Activated T-cell treated with anti-CD3 and anti-CD28 coated beads, Interleukin-2, amount 50 U/mL, for 72 hours (primary cell): ENCODE results near the gene USP13. TPM values are rescaled to one million over a fixed set of nuclear protein-coding genes. Genes with fewer than 3 reads are reported as not detected.
"Not testable (repeated sequence)": the region's sequence is repeated elsewhere in the genome, so short reads cannot be mapped to it uniquely, and the experiment has no call there.

Experiments
- ATAC-seq, 2 donors: fragments of 150-1000 bp; cut with Tn5 transposase; replicated peaks in 1 of 2; 2 replicates each; pipeline ENCODE4 v1.10.0; 2021; ENCODE audit warnings: moderate library complexity in 2 of 2, mild to moderate bottlenecking in 1 of 2
- DNase-seq, 2 donors: peaks; one replicate each; pipeline ENCODE4 v3.0.0; 2021 to 2022; ENCODE audit warnings: mixed read lengths in 1 of 2
- H3K27ac Mint-ChIP-seq: one replicate; pipeline ENCODE4 v1.8.0; 2022; ENCODE audit warnings: mild to moderate bottlenecking, moderate library complexity, mixed read lengths
- H3K27me3 Mint-ChIP-seq: one replicate; pipeline ENCODE4 v1.8.0; 2022; ENCODE audit warnings: low read depth, mixed read lengths
- H3K36me3 Mint-ChIP-seq, 2 donors: one replicate each; pipeline ENCODE4 v1.8.0; 2022; ENCODE audit warnings: mixed read lengths in 2 of 2, mild to moderate bottlenecking in 1 of 2; ENCODE audit not compliant: insufficient read depth in 2 of 2
- H3K4me1 Mint-ChIP-seq: one replicate; pipeline ENCODE4 v1.8.0; 2022; ENCODE audit warnings: low read depth, mixed read lengths
- H3K4me3 Mint-ChIP-seq, 2 donors: one replicate each; pipeline ENCODE4 v1.8.0; 2022; ENCODE audit warnings: mild to moderate bottlenecking in 2 of 2, mixed read lengths in 2 of 2, moderate library complexity in 2 of 2
- H3K9me3 Mint-ChIP-seq, 2 donors: one replicate each; pipeline ENCODE4 v1.8.0; 2022; ENCODE audit warnings: mixed read lengths in 2 of 2
- total RNA-seq, 2 donors: library from RNA; stranded (reverse); gene quantifications; one replicate each; pipeline ENCODE4 v1.2.3, GENCODE V29; 2022

The USP13 gene
- total RNA-seq, 2 donors from 2014 or later: 8.1 to 12.4 TPM

- no peaks in the 10 kb centered on the region for H3K36me3 Mint-ChIP-seq
- H3K4me1 Mint-ChIP-seq: peaks cover 5% of the 10 kb centered on the region
- H3K4me3 Mint-ChIP-seq: no peak overlapping the region
- DNase-seq: no peak
- ATAC-seq: no peak
- no peaks in the 10 kb centered on the region for H3K27me3 Mint-ChIP-seq
- H3K9me3 Mint-ChIP-seq: no peaks in the 10 kb centered on the region
- H3K27ac Mint-ChIP-seq: no peak overlapping the region
Measured at GRCh38 chr3:179666436-179667035, 13.7 kb downstream of the USP13 start.

DNA sequence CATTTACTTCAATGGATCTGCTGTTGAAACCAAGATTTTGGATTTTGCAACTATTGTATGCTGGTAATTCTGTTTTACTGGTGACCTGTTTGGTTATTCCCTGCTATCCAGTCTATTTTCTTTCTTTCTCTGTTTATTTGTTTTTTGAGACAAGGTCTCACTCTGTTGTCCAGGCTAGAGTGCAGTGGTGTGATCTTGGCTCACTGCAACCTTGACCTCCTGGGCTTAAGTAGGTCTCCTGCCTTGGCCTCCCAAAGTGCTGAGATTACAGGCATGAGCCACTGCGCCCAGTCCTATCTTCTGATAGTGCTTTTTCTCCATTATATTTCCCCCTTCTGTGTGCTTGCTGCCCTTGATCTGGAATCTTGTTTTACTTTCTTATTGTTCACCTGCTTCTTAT is 15.6 kb downstream of the USP13 start:
- no peak overlapping the region for H3K4me3 Mint-ChIP-seq
- no peaks in the 10 kb centered on the region for H3K9me3 Mint-ChIP-seq
- H3K27ac Mint-ChIP-seq: no peak overlapping the region
- no peaks in the 10 kb centered on the region for H3K27me3 Mint-ChIP-seq
- ATAC-seq: no peak
- H3K36me3 Mint-ChIP-seq: peaks cover 0 to 1% of the 10 kb centered on the region in 2 donors
- no peak for DNase-seq
- H3K4me1 Mint-ChIP-seq: peaks cover 5% of the 10 kb centered on the region

DNA sequence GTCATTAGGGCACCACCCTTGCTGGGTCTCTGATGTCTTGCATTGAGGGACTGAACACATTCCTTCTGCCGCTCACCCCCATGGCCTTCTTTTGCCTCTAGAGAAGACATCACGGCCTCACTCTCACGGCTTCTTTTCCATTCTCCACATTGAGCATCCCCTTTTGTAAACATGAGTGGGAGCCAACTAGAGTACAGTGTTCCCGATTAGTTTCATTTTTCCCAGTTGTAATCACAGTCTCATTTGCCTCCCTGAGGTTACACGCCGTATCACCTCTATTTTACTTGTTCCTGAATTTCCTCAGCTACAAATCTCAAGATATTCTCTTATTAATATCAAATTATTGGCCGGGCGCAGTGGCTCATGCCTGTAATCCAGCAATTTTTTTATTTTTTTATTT is 17.5 kb downstream of the USP13 start:
- Mint-ChIP-seq H3K4me1 (peaks cover 5% of the 10 kb centered on the region), H3K9me3 (no peaks in the 10 kb centered on the region), H3K27ac (no peak overlapping the region), H3K36me3 (peaks cover 0 to 1% of the 10 kb centered on the region in 2 donors), H3K27me3 (no peaks in the 10 kb centered on the region), H3K4me3 (no peak overlapping the region)
- no peak for DNase-seq
- no peak for ATAC-seq

GRCh38 chr3:179671309-179671708 is 18.5 kb downstream of the USP13 start:
- Mint-ChIP-seq H3K9me3 (no peaks in the 10 kb centered on the region), H3K4me3 (no peak overlapping the region), H3K27ac (no peak overlapping the region), H3K36me3 (peaks cover 0 to 1% of the 10 kb centered on the region in 2 donors), H3K4me1 (no peaks in the 10 kb centered on the region), H3K27me3 (no peaks in the 10 kb centered on the region)
- ATAC-seq (no peak), DNase-seq (no peak)

DNA sequence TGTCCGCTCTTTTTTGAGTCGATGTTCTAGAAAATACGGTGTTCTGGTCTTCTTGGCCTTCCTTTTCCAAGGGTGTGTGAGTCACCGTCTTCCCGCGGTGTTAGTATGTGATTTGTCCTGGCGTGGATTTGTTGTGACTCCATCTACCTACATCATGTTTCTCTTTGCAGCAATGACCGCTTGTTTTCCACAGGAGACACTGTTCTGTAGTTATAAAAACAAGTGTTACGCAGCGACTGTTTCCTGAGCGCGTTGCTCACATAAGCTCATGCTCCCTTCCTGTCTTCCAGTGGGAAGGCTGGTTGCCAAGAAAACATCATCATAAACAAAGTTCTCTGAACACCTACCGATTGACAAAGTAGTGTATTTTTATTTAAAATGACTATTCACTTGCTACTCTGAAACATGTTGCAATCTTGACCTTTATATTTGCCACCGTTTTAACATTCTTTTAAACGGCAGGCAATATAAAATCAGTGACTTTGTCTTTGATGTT is 19.0 kb downstream of the USP13 start:
- no peak for DNase-seq
- no peak for ATAC-seq
- Mint-ChIP-seq H3K27ac (no peak overlapping the region), H3K36me3 (peaks cover 0 to 1% of the 10 kb centered on the region in 2 donors), H3K27me3 (no peaks in the 10 kb centered on the region), H3K4me1 (no peaks in the 10 kb centered on the region), H3K9me3 (no peaks in the 10 kb centered on the region), H3K4me3 (no peak overlapping the region)

DNA sequence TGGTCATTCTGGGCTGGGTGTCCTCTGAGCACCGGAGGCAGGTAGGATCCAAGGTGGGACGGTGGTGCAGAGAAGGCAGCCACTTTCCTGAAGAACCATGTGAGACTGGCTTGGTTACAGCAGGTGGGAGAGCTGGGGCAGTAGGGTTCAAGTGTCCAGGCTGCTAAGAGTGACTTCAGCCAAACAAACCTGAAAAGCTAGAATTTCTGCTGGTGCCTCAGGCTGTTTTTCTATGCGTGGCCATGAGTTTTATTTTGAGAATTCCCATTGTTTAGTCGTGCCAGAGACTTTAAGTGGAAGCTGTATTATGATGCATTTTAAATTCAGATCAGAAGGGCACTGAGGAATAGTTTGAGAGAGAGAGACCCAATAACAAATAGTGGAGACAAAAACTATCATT is 20.1 kb downstream of the USP13 start:
- H3K27me3 Mint-ChIP-seq: no peaks in the 10 kb centered on the region
- H3K4me3 Mint-ChIP-seq: no peak overlapping the region
- no peaks in the 10 kb centered on the region for H3K4me1 Mint-ChIP-seq
- DNase-seq (no peak), ATAC-seq (no peak)
- no peaks in the 10 kb centered on the region for H3K9me3 Mint-ChIP-seq
- no peak overlapping the region for H3K27ac Mint-ChIP-seq
- H3K36me3 Mint-ChIP-seq: peaks cover 0 to 1% of the 10 kb centered on the region in 2 donors

GRCh38 chr3:179673523-179673922 is 20.7 kb downstream of the USP13 start:
- Mint-ChIP-seq H3K4me3 (no peak overlapping the region), H3K27ac (no peak overlapping the region), H3K4me1 (no peaks in the 10 kb centered on the region), H3K9me3 (no peaks in the 10 kb centered on the region), H3K36me3 (peaks cover 0 to 1% of the 10 kb centered on the region in 2 donors), H3K27me3 (no peaks in the 10 kb centered on the region)
- ATAC-seq (no peak), DNase-seq (no peak)

GRCh38 chr3:179676081-179676480 is 23.2 kb downstream of the USP13 start:
- H3K27me3 Mint-ChIP-seq: no peaks in the 10 kb centered on the region
- ATAC-seq (no peak), DNase-seq (no peak)
- no peaks in the 10 kb centered on the region for H3K9me3 Mint-ChIP-seq
- H3K36me3 Mint-ChIP-seq: peaks cover 0 to 1% of the 10 kb centered on the region in 2 donors
- H3K4me1 Mint-ChIP-seq: no peaks in the 10 kb centered on the region
- no peak overlapping the region for H3K4me3 Mint-ChIP-seq
- no peak overlapping the region for H3K27ac Mint-ChIP-seq

DNA sequence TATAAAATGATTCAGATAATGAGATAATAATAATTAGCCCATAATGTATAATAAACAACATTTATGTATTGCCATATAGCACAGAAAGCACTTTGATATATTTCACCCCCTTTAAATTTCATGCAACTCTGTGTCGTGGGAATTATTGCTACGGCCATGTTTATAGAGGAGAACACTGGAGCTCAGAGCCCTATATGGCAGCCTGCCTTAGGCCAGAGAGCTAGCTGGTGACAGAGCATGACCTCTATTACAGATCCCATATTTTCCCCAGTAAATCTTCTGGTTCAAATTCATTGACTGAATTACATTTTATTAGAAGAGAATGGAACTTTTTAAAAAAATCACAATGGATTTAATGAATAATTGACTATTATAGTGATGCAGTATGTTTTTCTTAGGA is 25.0 kb downstream of the USP13 start:
- Mint-ChIP-seq H3K27me3 (no peaks in the 10 kb centered on the region), H3K9me3 (no peaks in the 10 kb centered on the region), H3K4me1 (no peaks in the 10 kb centered on the region), H3K27ac (no peak overlapping the region), H3K36me3 (peaks cover 0 to 1% of the 10 kb centered on the region in 2 donors), H3K4me3 (no peak overlapping the region)
- ATAC-seq (no peak), DNase-seq (no peak)

DNA sequence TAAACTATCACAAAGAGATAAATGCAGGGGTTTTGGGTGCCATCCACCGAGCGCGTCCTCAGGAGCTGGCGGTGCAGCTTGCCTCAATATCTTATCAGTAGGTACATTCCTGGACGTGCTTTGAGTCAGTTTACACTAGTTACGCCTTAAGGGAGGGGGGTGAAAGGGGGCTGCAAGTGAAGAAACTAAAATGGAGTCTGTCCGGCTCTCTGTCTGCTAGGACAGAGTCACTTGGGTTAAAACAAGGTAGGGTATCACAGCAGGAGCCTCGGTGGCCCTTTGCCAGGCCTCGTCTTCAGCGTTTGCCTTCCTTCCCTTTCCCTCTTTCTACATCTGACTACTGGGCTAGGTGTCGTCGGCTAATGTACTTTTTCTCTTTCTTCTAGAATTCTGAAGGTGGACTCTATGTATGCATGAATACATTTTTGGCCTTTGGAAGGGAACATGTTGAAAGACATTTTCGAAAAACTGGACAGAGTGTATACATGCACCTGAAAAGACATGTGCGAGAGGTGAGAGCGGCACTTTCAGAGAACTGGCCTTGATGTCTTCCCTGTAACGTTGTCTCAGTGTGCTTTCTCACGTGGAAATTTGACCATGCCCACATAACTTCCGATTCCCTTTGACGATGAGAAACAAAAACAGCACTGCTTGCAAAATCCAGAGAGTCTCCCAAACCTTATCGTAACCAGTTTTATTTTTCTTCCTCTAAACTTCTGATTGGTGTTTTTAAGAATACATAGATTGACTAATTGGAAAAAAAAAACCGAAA is 28.8 kb downstream of the USP13 start:
- H3K27me3 Mint-ChIP-seq: no peaks in the 10 kb centered on the region
- no peak overlapping the region for H3K4me3 Mint-ChIP-seq
- H3K36me3 Mint-ChIP-seq: peaks cover 0 to 2% of the 10 kb centered on the region in 2 donors
- no peak for ATAC-seq
- no peaks in the 10 kb centered on the region for H3K9me3 Mint-ChIP-seq
- DNase-seq: no peak
- no peaks in the 10 kb centered on the region for H3K4me1 Mint-ChIP-seq
- H3K27ac Mint-ChIP-seq: no peak overlapping the region

GRCh38 chr3:179682426-179683080 is 29.7 kb downstream of the USP13 start:
- H3K27me3 Mint-ChIP-seq: no peaks in the 10 kb centered on the region
- H3K4me1 Mint-ChIP-seq: no peaks in the 10 kb centered on the region
- no peaks in the 10 kb centered on the region for H3K9me3 Mint-ChIP-seq
- no peak overlapping the region for H3K4me3 Mint-ChIP-seq
- H3K36me3 Mint-ChIP-seq: peaks cover 0 to 2% of the 10 kb centered on the region in 2 donors
- no peak for ATAC-seq
- no peak for DNase-seq
- no peak overlapping the region for H3K27ac Mint-ChIP-seq

DNA sequence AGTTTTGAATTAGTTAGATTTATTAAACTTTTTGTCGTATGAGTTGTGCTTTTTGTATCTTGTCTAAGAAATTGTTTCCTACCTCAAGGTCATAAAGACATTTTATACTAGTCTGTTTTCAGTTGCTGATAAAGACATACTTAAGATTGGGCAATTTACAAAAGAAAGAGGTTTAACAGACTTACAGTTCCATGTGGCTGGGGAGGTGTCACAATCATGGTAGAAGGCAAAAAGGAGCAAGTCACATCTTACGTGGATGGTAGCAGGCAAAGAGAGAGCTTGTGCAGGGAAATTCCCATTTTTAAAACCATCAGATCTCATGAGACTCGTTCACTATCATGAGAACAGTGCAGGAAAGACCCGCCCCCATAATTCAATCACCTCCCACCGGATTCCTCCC is 30.4 kb downstream of the USP13 start:
- H3K4me3 Mint-ChIP-seq, H3K4me1 Mint-ChIP-seq, ATAC-seq, H3K27ac Mint-ChIP-seq, DNase-seq, H3K36me3 Mint-ChIP-seq, H3K9me3 Mint-ChIP-seq, H3K27me3 Mint-ChIP-seq: not testable (repeated sequence)

DNA sequence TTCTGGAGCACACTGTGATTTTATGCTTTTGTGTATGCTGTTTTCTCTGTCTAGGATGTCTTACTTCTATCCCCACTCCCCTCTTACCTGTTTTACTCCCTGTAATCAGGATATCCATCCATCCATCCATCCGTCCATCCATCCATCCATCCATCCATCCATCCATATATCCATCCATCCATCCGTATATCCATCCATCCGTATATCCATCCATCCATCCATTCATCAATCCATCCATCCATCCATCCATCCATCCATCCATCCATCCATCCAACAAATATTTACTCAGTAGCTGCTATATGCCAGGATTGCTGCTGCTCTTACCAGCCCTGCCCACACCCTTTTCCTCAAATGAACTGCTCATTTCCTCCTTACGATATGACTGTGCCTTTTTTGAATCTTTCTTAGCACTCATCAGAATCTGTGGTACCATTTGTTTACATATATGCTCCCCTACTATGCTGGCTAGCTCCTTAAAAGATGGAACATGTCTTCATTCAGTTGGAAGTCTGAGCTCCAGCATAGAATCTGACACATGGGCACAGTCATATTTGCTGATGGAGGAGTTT is 35.2 kb downstream of the USP13 start:
- Mint-ChIP-seq H3K27me3 (no peaks in the 10 kb centered on the region), H3K36me3 (peaks cover 1 to 2% of the 10 kb centered on the region in 2 donors), H3K4me3 (no peak overlapping the region), H3K9me3 (no peaks in the 10 kb centered on the region), H3K27ac (no peak overlapping the region), H3K4me1 (no peaks in the 10 kb centered on the region)
- peak; percentile 68 to 92 for ATAC-seq
- DNase-seq: peak in 1 of 2 donors; percentile 3
